K562 (cell line): ENCODE results near the gene DRICH1. TPM values are rescaled to one million over a fixed set of nuclear protein-coding genes. Genes with fewer than 3 reads are reported as not detected.

Experiments
- ATAC-seq: fragments of 200-7000 bp; cut with Tn5 transposase; 3 replicates; pipeline ENCODE4 v1.9.1; 2020; ENCODE audit warnings: moderate library complexity
- BruUV-seq: library from RNA; stranded (reverse); fragments of 400-500 nt; replicated peaks from 2 replicates; lab custom pipeline; 2021; lab: Mats Ljungman, UMichigan
- CTCF ChIA-PET: fragments of 300-600 bp; formaldehyde crosslinking; extraction: SDS; loops from one replicate; lab custom pipeline; 2021; ENCODE audit warnings: low intra/inter-chr PET ratio; lab: Yijun Ruan, JAX
- POLR2A ChIA-PET: fragments of 300-600, 350-650 bp; sonication (Branson Sonifier 250); formaldehyde crosslinking; extraction: SDS; loops from one replicate; lab custom pipeline; 2021; ENCODE audit warnings: antibody characterized with exemption, inconsistent platforms; lab: Yijun Ruan, JAX
- DNase-seq, 4 experiments: peaks; one replicate each; pipeline versions ENCODE4 v3.0.0 to v3.0.0-alpha.2; 2011 to 2018; ENCODE audit warnings: low spot score in 3 of 4, mixed read lengths in 3 of 4; ENCODE audit errors: extremely low read depth in 1 of 4
- FAIRE-seq: peaks from 2 replicates; lab custom pipeline; 2011; peaks lifted over from hg19 to GRCh38; lab: Jason Lieb, UNC
- H2AFZ ChIP-seq: 2 replicates; pipeline ENCODE4 v1.6.0; 2011; ENCODE audit warnings: low read depth, low read length, control low read depth, inconsistent platforms
- H3K27ac ChIP-seq: fragments of 200-600 bp; 3 replicates; pipeline ENCODE4 v1.8.0; 2011; ENCODE audit warnings: low read depth, mild to moderate bottlenecking, control low read depth, inconsistent platforms, low read length, moderate library complexity, mixed read lengths; ENCODE audit errors: extremely low read depth
- H3K27me3 ChIP-seq, 2 experiments: fragments of 300-600 bp in 1 of 2; 2 replicates in 1 of 2; 3 replicates in 1 of 2; pipeline versions ENCODE4 v1.6.0 to v1.8.0; 2011; ENCODE audit warnings: inconsistent platforms in 2 of 2, low read length in 2 of 2, mild to moderate bottlenecking in 1 of 2, mixed read lengths in 1 of 2, moderate library complexity in 1 of 2; ENCODE audit not compliant: control insufficient read depth in 2 of 2, insufficient read depth in 2 of 2
- H3K36me3 ChIP-seq: fragments of 300-600 bp; 3 replicates; pipeline ENCODE4 v1.8.0; 2011; ENCODE audit warnings: mild to moderate bottlenecking, low read length, inconsistent platforms; ENCODE audit not compliant: control insufficient read depth, insufficient read depth
- H3K4me1 ChIP-seq, 2 experiments: fragments of 200-600 bp in 1 of 2; replicated peaks in 1 of 2; 2 replicates in 1 of 2; 3 replicates in 1 of 2; pipeline versions ENCODE4 v1.5.1 to v1.8.0; 2011; ENCODE audit warnings: inconsistent platforms in 2 of 2, low read length in 2 of 2, mild to moderate bottlenecking in 1 of 2, mixed read lengths in 1 of 2, moderate library complexity in 1 of 2; ENCODE audit not compliant: control insufficient read depth in 2 of 2, insufficient read depth in 2 of 2
- H3K4me2 ChIP-seq: 2 replicates; pipeline ENCODE4 v1.6.1; 2011; ENCODE audit warnings: low read length, control low read depth, inconsistent platforms, mixed read lengths; ENCODE audit not compliant: insufficient read depth
- H3K4me3 ChIP-seq: fragments of 200-600 bp; sonication (generic), shearing (Covaris generic); 2 replicates; pipeline ENCODE4 v1.5.1; 2016; ENCODE audit warnings: control low read depth, inconsistent platforms
- H3K79me2 ChIP-seq: fragments of 200-600 bp; 3 replicates; pipeline ENCODE4 v1.8.0; 2011; ENCODE audit warnings: low read length, inconsistent platforms; ENCODE audit not compliant: control insufficient read depth, insufficient read depth
- H3K9ac ChIP-seq, 2 experiments: 2 replicates each; pipeline versions ENCODE4 v1.6.0 to v1.6.1; 2011; ENCODE audit warnings: low read depth in 2 of 2, low read length in 2 of 2, control low read depth in 1 of 2, inconsistent platforms in 1 of 2, mild to moderate bottlenecking in 1 of 2, mixed read lengths in 1 of 2; ENCODE audit not compliant: insufficient read depth in 1 of 2
- H3K9me1 ChIP-seq: one replicate; pipeline ENCODE4 v1.6.0; 2011; ENCODE audit warnings: inconsistent platforms, mild to moderate bottlenecking, low read length, moderate library complexity; ENCODE audit not compliant: control insufficient read depth, insufficient read depth
- H3K9me3 ChIP-seq: replicated peaks from 2 replicates; pipeline ENCODE4 v1.5.1; 2011; ENCODE audit warnings: low read depth, low read length, inconsistent platforms; ENCODE audit not compliant: control insufficient read depth, insufficient read depth
- H4K20me1 ChIP-seq: replicated peaks from 2 replicates; pipeline ENCODE4 v1.6.1; 2011; ENCODE audit warnings: low read length, inconsistent platforms, mixed read lengths; ENCODE audit not compliant: control insufficient read depth, insufficient read depth
- BDP1 ChIP-seq: IDR thresholded peaks from 3 replicates; pipeline ENCODE4 v1.6.1; 2011; ENCODE audit not compliant: insufficient read length, insufficient read depth
- E2F1 ChIP-seq: sonication (generic); formaldehyde crosslinking; IDR thresholded peaks from 2 replicates; pipeline ENCODE4 v1.8.1; 2023; ENCODE audit warnings: mild to moderate bottlenecking, missing genetic modification reagents, moderate library complexity
- E2F3 ChIP-seq: fragments of 250-450 bp; sonication (Bioruptor Pico); IDR thresholded peaks from 2 replicates; pipeline ENCODE4 v1.4.0; 2020; ENCODE audit warnings: mild to moderate bottlenecking
- MYC ChIP-seq, 2 experiments: fragments of 250-450 bp in 1 of 2; sonication (Bioruptor Pico) in 1 of 2; IDR thresholded peaks; 2 replicates each; pipeline versions ENCODE4 v1.5.1 to v1.6.1; 2012 to 2021; ENCODE audit warnings: low read depth in 2 of 2, borderline replicate concordance in 1 of 2, improper control_type of control experiment in 1 of 2, low read length in 1 of 2, mild to moderate bottlenecking in 1 of 2, moderate library complexity in 1 of 2
- TEAD2 ChIP-seq: fragments of 450-650 bp; IDR thresholded peaks from 2 replicates; pipeline ENCODE4 v1.6.1; 2016; ENCODE audit warnings: missing genetic modification characterization, control low read depth, missing compliant biosample characterization
- UBTF ChIP-seq, 2 experiments: IDR thresholded peaks; 2 replicates each; pipeline ENCODE4 v1.6.1; 2012; ENCODE audit warnings: improper control_type of control experiment in 2 of 2, low read depth in 2 of 2, low read length in 2 of 2, borderline replicate concordance in 1 of 2
- ZNF717 ChIP-seq: fragments of 250-450 bp; sonication (Bioruptor Pico); IDR thresholded peaks from 2 replicates; pipeline ENCODE4 v1.5.0; 2021
- WGBS: fragments of 100-300 bp; shearing (Covaris generic); methylation state at CpG from one replicate; pipeline ENCODE4 v1.1.6; 2016; ENCODE audit warnings: low coverage, mixed read lengths; ENCODE audit not compliant: insufficient coverage; ENCODE audit errors: missing lambda C conversion rate; 5-methylcytosine and 5-hydroxymethylcytosine counted together
- in situ Hi-C: fragments of 300-500 bp; cut with MboI; formaldehyde crosslinking; loops from 4 replicates; pipeline ENCODE4 v1.15.0; 2018; ENCODE audit warnings: inconsistent platforms, mixed read lengths
- intact Hi-C: fragments of 100-400 bp; cut with micrococcal nuclease; formaldehyde crosslinking; loops from 2 replicates; pipeline ENCODE4 v1.14.2; 2022
- polyA plus RNA-seq, 8 experiments: library from polyadenylated mRNA; depleted of rRNA in 4 of 8; stranded (reverse) in 5 of 8; unstranded in 3 of 8; fragments of >200 nt; fragmentation: Nextera tagmentation in 2 of 8; fragmentation: Illumina TruSeq in 1 of 8; extraction: Ambion mirVana in 2 of 8; extraction: Trizol in 1 of 8; gene quantifications; 2 replicates each; pipeline versions ENCODE4 v1.2.1 to v1.2.3, GENCODE V29; 2011 to 2014; ENCODE audit warnings: inconsistent platforms in 1 of 8, missing spikeins in 1 of 8
- total RNA-seq, 7 experiments: library from RNA; depleted of rRNA in 6 of 7; stranded (reverse); fragments of >200 nt in 6 of 7; fragmentation: Illumina TruSeq in 2 of 7; extraction: Trizol in 2 of 7; gene quantifications; 2 replicates each; pipeline versions ENCODE4 v1.2.1 to v1.2.3, GENCODE V29; 2011 to 2021; ENCODE audit warnings: low replicate concordance in 1 of 7

DRICH1 gene
- total and polyA plus RNA-seq, 9 of the 15 experiments (the other 6 are each of a cell fraction or from before 2014, with no cell fraction given), result 0.07 to 0.36 (median 0.14) TPM; not detected in 2

- H3K79me2 ChIP-seq, result no peaks in the 10 kb centered on the region
- no peaks in the 10 kb centered on the region for H4K20me1 ChIP-seq
- no peaks in the 10 kb centered on the region for H3K27me3 ChIP-seq
- no peak overlapping the region for H2AFZ ChIP-seq
- peaks cover 13% of the 10 kb centered on the region in 2 experiments; a peak in 4 of 5 replicates for H3K4me1 ChIP-seq
- WGBS, result 93% methylated on average over 3 of the region's 5 CpGs
- H3K36me3 ChIP-seq, result peaks cover 20% of the 10 kb centered on the region; the same call in 1 of the 3 replicates
- no peak for DNase-seq
- no peak overlapping the region for H3K4me3 ChIP-seq
- H3K27ac ChIP-seq, result no peak overlapping the region
- H3K9me3 ChIP-seq, result no peaks in the 10 kb centered on the region
- in situ Hi-C loops, result no loop called here
- ChIA-PET CTCF (no interaction called here), POLR2A (interaction anchor here (0.7 kb wide), 1 partner anchor 10 kb away, joined by 4 read pairs; no protein-coding TSS in a partner anchor)
- ATAC-seq, result no peak
- intact Hi-C loops, result no loop called here
- no peak for FAIRE-seq
- H3K9me1 ChIP-seq, result no peaks in the 10 kb centered on the region
- no peak overlapping the region; a peak in 1 of 4 replicates for H3K9ac ChIP-seq
- H3K4me2 ChIP-seq, result no peak overlapping the region
- BruUV-seq, result no TSS peak
- TF ChIP-seq BDP1 (no peak), MYC (IDR thresholded peaks at IDR 0.05; ENCODE audit: low read depth, low read length) (no peak), MYC (CRISPR knock-in tag; IDR thresholded peaks at IDR 0.05; ENCODE audit: borderline replicate concordance, low read depth) (no peak), E2F1 (CRISPR knock-in tag) (no peak), E2F3 (CRISPR knock-in tag) (no peak), UBTF (IDR thresholded peaks at IDR 0.05; ENCODE audit: borderline replicate concordance in 1 of 2, low read depth in 2 of 2, low read length in 2 of 2) (no peak), ZNF717 (CRISPR knock-in tag) (no peak), TEAD2 (tag) (no peak)
These were observed 49.1 kb upstream of the DRICH1 start for GRCh38 chr22:23681026-23681809.
